ENCODE data around the gene PLXDC2.

DNA sequence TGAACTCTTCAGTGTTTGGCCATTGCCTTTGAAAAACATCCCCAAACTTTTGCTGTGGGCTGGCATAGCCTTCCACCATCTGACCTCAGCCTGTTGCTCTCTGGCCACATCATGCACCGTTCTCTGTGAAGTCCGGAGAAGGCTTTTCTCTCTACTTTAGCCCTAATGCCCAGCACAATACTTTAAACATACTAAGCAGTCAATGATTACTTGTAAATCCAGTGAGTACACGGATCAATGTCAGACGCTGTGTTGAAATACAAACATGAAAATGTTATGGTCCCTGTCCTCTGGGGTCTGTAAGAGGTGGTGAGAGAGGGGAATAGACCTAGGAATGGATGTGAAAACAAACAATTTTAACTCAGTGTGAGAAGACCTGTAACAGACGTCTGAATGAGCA, 297.9 kb downstream of the PLXDC2 start:
- TF ChIP-seq, protein P1, sequence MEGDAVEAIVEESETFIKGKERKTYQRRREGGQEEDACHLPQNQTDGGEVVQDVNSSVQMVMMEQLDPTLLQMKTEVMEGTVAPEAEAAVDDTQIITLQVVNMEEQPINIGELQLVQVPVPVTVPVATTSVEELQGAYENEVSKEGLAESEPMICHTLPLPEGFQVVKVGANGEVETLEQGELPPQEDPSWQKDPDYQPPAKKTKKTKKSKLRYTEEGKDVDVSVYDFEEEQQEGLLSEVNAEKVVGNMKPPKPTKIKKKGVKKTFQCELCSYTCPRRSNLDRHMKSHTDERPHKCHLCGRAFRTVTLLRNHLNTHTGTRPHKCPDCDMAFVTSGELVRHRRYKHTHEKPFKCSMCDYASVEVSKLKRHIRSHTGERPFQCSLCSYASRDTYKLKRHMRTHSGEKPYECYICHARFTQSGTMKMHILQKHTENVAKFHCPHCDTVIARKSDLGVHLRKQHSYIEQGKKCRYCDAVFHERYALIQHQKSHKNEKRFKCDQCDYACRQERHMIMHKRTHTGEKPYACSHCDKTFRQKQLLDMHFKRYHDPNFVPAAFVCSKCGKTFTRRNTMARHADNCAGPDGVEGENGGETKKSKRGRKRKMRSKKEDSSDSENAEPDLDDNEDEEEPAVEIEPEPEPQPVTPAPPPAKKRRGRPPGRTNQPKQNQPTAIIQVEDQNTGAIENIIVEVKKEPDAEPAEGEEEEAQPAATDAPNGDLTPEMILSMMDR (IDR thresholded peaks at IDR 0.05): no peak
- TF ChIP-seq POLR2A (IDR thresholded peaks at IDR 0.05) (no peak), EP300 (IDR thresholded peaks at IDR 0.05) (no peak)
